Esophagus muscularis mucosa (tissue), 4 donors: ENCODE data around the gene CEACAM16.

Experiments
- EP300 ChIP-seq: sonication (generic); formaldehyde crosslinking; IDR thresholded peaks from one replicate; pipeline ENCODE4 v1.6.1; 2017; ENCODE audit warnings: antibody characterized with exemption
- POLR2A ChIP-seq: fragments of 450-650 bp; IDR thresholded peaks from one replicate; pipeline ENCODE4 v1.6.1; 2017; ENCODE audit warnings: antibody characterized with exemption, moderate library complexity, mild to moderate bottlenecking, low read depth
- POLR2AphosphoS5 ChIP-seq, 2 donors: sonication (generic); formaldehyde crosslinking; IDR thresholded peaks; one replicate each; pipeline ENCODE4 v1.6.1; 2017; ENCODE audit warnings: antibody characterized with exemption in 2 of 2
- TF ChIP-seq, protein P1 (sequence below), 3 experiments: fragments of 200-600 bp in 2 of 3; fragments of 450-650 bp in 1 of 3; sonication (generic) in 2 of 3; IDR thresholded peaks; one replicate each; pipeline ENCODE4 v1.5.1; 2017 to 2019; ENCODE audit warnings: antibody characterized with exemption in 3 of 3, mild to moderate bottlenecking in 2 of 3, moderate library complexity in 1 of 3

DNA sequence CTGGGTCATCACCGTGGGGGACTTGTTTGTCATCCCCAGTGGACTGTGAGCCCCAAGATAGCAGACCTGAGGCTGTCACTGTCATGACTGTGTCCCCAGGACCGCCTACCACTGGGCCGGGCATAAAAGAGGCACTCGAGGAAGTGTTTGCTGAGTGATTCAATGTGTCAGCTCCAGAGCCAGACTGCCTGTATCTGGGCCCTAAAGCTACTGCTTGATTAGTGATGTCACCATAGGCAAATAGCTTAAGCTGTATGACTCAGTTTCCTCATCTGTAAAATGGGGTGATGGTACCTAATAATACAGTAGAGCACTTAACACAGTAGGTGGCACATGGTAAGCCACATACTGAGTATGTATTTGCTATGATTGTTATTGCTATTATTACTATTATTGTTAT lies 38.9 kb upstream of the CEACAM16 start:
- TF ChIP-seq EP300 (no peak), POLR2A (no peak), POLR2AphosphoS5 (IDR thresholded peaks at IDR 0.05) (no peak)
- TF ChIP-seq, protein P1, sequence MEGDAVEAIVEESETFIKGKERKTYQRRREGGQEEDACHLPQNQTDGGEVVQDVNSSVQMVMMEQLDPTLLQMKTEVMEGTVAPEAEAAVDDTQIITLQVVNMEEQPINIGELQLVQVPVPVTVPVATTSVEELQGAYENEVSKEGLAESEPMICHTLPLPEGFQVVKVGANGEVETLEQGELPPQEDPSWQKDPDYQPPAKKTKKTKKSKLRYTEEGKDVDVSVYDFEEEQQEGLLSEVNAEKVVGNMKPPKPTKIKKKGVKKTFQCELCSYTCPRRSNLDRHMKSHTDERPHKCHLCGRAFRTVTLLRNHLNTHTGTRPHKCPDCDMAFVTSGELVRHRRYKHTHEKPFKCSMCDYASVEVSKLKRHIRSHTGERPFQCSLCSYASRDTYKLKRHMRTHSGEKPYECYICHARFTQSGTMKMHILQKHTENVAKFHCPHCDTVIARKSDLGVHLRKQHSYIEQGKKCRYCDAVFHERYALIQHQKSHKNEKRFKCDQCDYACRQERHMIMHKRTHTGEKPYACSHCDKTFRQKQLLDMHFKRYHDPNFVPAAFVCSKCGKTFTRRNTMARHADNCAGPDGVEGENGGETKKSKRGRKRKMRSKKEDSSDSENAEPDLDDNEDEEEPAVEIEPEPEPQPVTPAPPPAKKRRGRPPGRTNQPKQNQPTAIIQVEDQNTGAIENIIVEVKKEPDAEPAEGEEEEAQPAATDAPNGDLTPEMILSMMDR (IDR thresholded peaks at IDR 0.05): no peak
